ENCODE measurements around the gene TMEM254.
"Not testable (repeated sequence)": the region's sequence is repeated elsewhere in the genome, so short reads cannot be mapped to it uniquely, and the experiment has no call there.

TMEM254 gene

GRCh38 chr10:80078448-80079311 is at the start of gene TMEM254:
TMEM254 (plus strand) TSS chr10:80078665; CDS start chr10:80078700, 35 bp downstream.
- Histone ChIP-seq H3K36me3 (ENCODE audit: insufficient read depth, low read depth, low read length) (no peaks in the 10 kb centered on the region), H3K4me3 (ENCODE audit: low read length) (peak within 1 kb of the TSS; percentile 100), H3K9me3 (ENCODE audit: insufficient read depth, low read depth, low read length) (no peaks in the 10 kb centered on the region), H3K27me3 (ENCODE audit: insufficient read depth, low read length) (no peaks in the 10 kb centered on the region), H3K9ac (ENCODE audit: low read depth, low read length) (peak within 1 kb of the TSS; percentile 95), H3K27ac (ENCODE audit: low read length) (peak within 1 kb of the TSS; percentile 91), H3K4me1 (ENCODE audit: insufficient read depth, low read length) (no peaks in the 10 kb centered on the region)

- not testable (repeated sequence) for H3K27me3 ChIP-seq (ENCODE audit: insufficient read depth, low read length); H3K9me3 ChIP-seq (ENCODE audit: insufficient read depth, low read depth, low read length); H3K4me3 ChIP-seq (ENCODE audit: low read length); H3K36me3 ChIP-seq (ENCODE audit: insufficient read depth, low read depth, low read length); H3K4me1 ChIP-seq (ENCODE audit: insufficient read depth, low read length); H3K27ac ChIP-seq (ENCODE audit: low read length); H3K9ac ChIP-seq (ENCODE audit: low read depth, low read length)
Observed at GRCh38 chr10:80029205-80029604, 49.3 kb upstream of the TMEM254 start.

- not testable (repeated sequence) for H3K36me3 ChIP-seq (ENCODE audit: insufficient read depth, low read depth, low read length); H3K9ac ChIP-seq (ENCODE audit: low read depth, low read length); H3K4me1 ChIP-seq (ENCODE audit: insufficient read depth, low read length); H3K4me3 ChIP-seq (ENCODE audit: low read length); H3K27ac ChIP-seq (ENCODE audit: low read length); H3K27me3 ChIP-seq (ENCODE audit: insufficient read depth, low read length); H3K9me3 ChIP-seq (ENCODE audit: insufficient read depth, low read depth, low read length)
Observed at GRCh38 chr10:80029865-80030264, 48.6 kb upstream of the TMEM254 start.

- no peak overlapping the region for H3K9ac ChIP-seq (ENCODE audit: low read depth, low read length)
- no peaks in the 10 kb centered on the region for H3K27me3 ChIP-seq (ENCODE audit: insufficient read depth, low read length)
- no peak overlapping the region for H3K27ac ChIP-seq (ENCODE audit: low read length)
- no peaks in the 10 kb centered on the region for H3K36me3 ChIP-seq (ENCODE audit: insufficient read depth, low read depth, low read length)
- no peaks in the 10 kb centered on the region for H3K9me3 ChIP-seq (ENCODE audit: insufficient read depth, low read depth, low read length)
- H3K4me3 ChIP-seq (ENCODE audit: low read length): no peak overlapping the region
- H3K4me1 ChIP-seq (ENCODE audit: insufficient read depth, low read length): no peaks in the 10 kb centered on the region
Observed at GRCh38 chr10:80032503-80032902, 46.0 kb upstream of the TMEM254 start.

- H3K9ac ChIP-seq (ENCODE audit: low read depth, low read length); H3K9me3 ChIP-seq (ENCODE audit: insufficient read depth, low read depth, low read length); H3K36me3 ChIP-seq (ENCODE audit: insufficient read depth, low read depth, low read length); H3K4me3 ChIP-seq (ENCODE audit: low read length); H3K27me3 ChIP-seq (ENCODE audit: insufficient read depth, low read length); H3K27ac ChIP-seq (ENCODE audit: low read length); H3K4me1 ChIP-seq (ENCODE audit: insufficient read depth, low read length): not testable (repeated sequence)
Observed at GRCh38 chr10:80034766-80035165, 43.7 kb upstream of the TMEM254 start.

- H3K4me1 ChIP-seq (ENCODE audit: insufficient read depth, low read length); H3K36me3 ChIP-seq (ENCODE audit: insufficient read depth, low read depth, low read length); H3K27me3 ChIP-seq (ENCODE audit: insufficient read depth, low read length); H3K9me3 ChIP-seq (ENCODE audit: insufficient read depth, low read depth, low read length); H3K9ac ChIP-seq (ENCODE audit: low read depth, low read length); H3K4me3 ChIP-seq (ENCODE audit: low read length); H3K27ac ChIP-seq (ENCODE audit: low read length): not testable (repeated sequence)
Observed at GRCh38 chr10:80035430-80035829, 43.0 kb upstream of the TMEM254 start.

- not testable (repeated sequence) for H3K27me3 ChIP-seq (ENCODE audit: insufficient read depth, low read length); H3K9me3 ChIP-seq (ENCODE audit: insufficient read depth, low read depth, low read length); H3K27ac ChIP-seq (ENCODE audit: low read length); H3K9ac ChIP-seq (ENCODE audit: low read depth, low read length); H3K36me3 ChIP-seq (ENCODE audit: insufficient read depth, low read depth, low read length); H3K4me1 ChIP-seq (ENCODE audit: insufficient read depth, low read length); H3K4me3 ChIP-seq (ENCODE audit: low read length)
Observed at GRCh38 chr10:80036921-80037500, 41.5 kb upstream of the TMEM254 start.

GRCh38 chr10:80038226-80038625 is 40.2 kb upstream of the TMEM254 start:
- not testable (repeated sequence) for H3K36me3 ChIP-seq (ENCODE audit: insufficient read depth, low read depth, low read length); H3K4me1 ChIP-seq (ENCODE audit: insufficient read depth, low read length); H3K9me3 ChIP-seq (ENCODE audit: insufficient read depth, low read depth, low read length); H3K9ac ChIP-seq (ENCODE audit: low read depth, low read length); H3K27ac ChIP-seq (ENCODE audit: low read length); H3K4me3 ChIP-seq (ENCODE audit: low read length); H3K27me3 ChIP-seq (ENCODE audit: insufficient read depth, low read length)

GRCh38 chr10:80041162-80041561 is 37.3 kb upstream of the TMEM254 start:
- H3K36me3 ChIP-seq (ENCODE audit: insufficient read depth, low read depth, low read length): no peaks in the 10 kb centered on the region
- H3K4me1 ChIP-seq (ENCODE audit: insufficient read depth, low read length): no peaks in the 10 kb centered on the region
- no peak overlapping the region for H3K9ac ChIP-seq (ENCODE audit: low read depth, low read length)
- no peaks in the 10 kb centered on the region for H3K27me3 ChIP-seq (ENCODE audit: insufficient read depth, low read length)
- H3K27ac ChIP-seq (ENCODE audit: low read length): no peak overlapping the region
- no peaks in the 10 kb centered on the region for H3K9me3 ChIP-seq (ENCODE audit: insufficient read depth, low read depth, low read length)
- no peak overlapping the region for H3K4me3 ChIP-seq (ENCODE audit: low read length)

- H3K9ac ChIP-seq (ENCODE audit: low read depth, low read length); H3K36me3 ChIP-seq (ENCODE audit: insufficient read depth, low read depth, low read length); H3K4me3 ChIP-seq (ENCODE audit: low read length); H3K27ac ChIP-seq (ENCODE audit: low read length); H3K27me3 ChIP-seq (ENCODE audit: insufficient read depth, low read length); H3K9me3 ChIP-seq (ENCODE audit: insufficient read depth, low read depth, low read length); H3K4me1 ChIP-seq (ENCODE audit: insufficient read depth, low read length): not testable (repeated sequence)
Observed at GRCh38 chr10:80044935-80045334, 33.5 kb upstream of the TMEM254 start.

- no peak overlapping the region for H3K4me3 ChIP-seq (ENCODE audit: low read length)
- no peak overlapping the region for H3K9ac ChIP-seq (ENCODE audit: low read depth, low read length)
- no peaks in the 10 kb centered on the region for H3K27me3 ChIP-seq (ENCODE audit: insufficient read depth, low read length)
- no peaks in the 10 kb centered on the region for H3K4me1 ChIP-seq (ENCODE audit: insufficient read depth, low read length)
- H3K27ac ChIP-seq (ENCODE audit: low read length): no peak overlapping the region
- H3K9me3 ChIP-seq (ENCODE audit: insufficient read depth, low read depth, low read length): no peaks in the 10 kb centered on the region
- no peaks in the 10 kb centered on the region for H3K36me3 ChIP-seq (ENCODE audit: insufficient read depth, low read depth, low read length)
Observed at GRCh38 chr10:80046629-80047441, 31.6 kb upstream of the TMEM254 start.

- Histone ChIP-seq H3K9me3 (ENCODE audit: insufficient read depth, low read depth, low read length) (no peaks in the 10 kb centered on the region), H3K36me3 (ENCODE audit: insufficient read depth, low read depth, low read length) (no peaks in the 10 kb centered on the region), H3K27me3 (ENCODE audit: insufficient read depth, low read length) (no peaks in the 10 kb centered on the region), H3K4me3 (ENCODE audit: low read length) (no peak overlapping the region), H3K4me1 (ENCODE audit: insufficient read depth, low read length) (no peaks in the 10 kb centered on the region), H3K27ac (ENCODE audit: low read length) (no peak overlapping the region), H3K9ac (ENCODE audit: low read depth, low read length) (no peak overlapping the region)
Observed at GRCh38 chr10:80050752-80051151, 27.7 kb upstream of the TMEM254 start.

All from iPS-20b (cell line).